Stimulated activated naive CD8-positive, alpha-beta T cell treated with anti-CD3 and anti-CD28 coated beads, Interleukin-15, Interleukin-2, amounts not matched to agents 100 U/mL and 50 U/mL, for 24 hours (primary cell): ENCODE measurements around the gene FIP1L1.

Experiments
- ATAC-seq: fragments of 150-1000 bp; cut with Tn5 transposase; one replicate; pipeline ENCODE4 v1.10.0; 2021
- DNase-seq: peaks from one replicate; pipeline ENCODE4 v3.0.0; 2021

Gene FIP1L1

GRCh38 chr4:53501561-53501960, 124.1 kb downstream of the FIP1L1 start:
- ATAC-seq: no peak
- no peak for DNase-seq

- DNase-seq: no peak
Observed at GRCh38 chr4:53502094-53502493, 124.7 kb downstream of the FIP1L1 start.

GRCh38 chr4:53505947-53506346, 128.5 kb downstream of the FIP1L1 start:
- no peak for ATAC-seq
- DNase-seq: no peak

More at GRCh38 chr4:53502094-53502493, 124.7 kb downstream of the FIP1L1 start:
- no peak for ATAC-seq

GRCh38 chr4:53507058-53507457, 129.6 kb downstream of the FIP1L1 start:
- no peak for DNase-seq
- ATAC-seq: no peak

- no peak for ATAC-seq
- no peak for DNase-seq
Observed at GRCh38 chr4:53507671-53508286, 130.3 kb downstream of the FIP1L1 start.

- DNase-seq: no peak
- no peak for ATAC-seq
Observed at GRCh38 chr4:53508446-53508845, 131.0 kb downstream of the FIP1L1 start.

GRCh38 chr4:53510321-53510720, 132.9 kb downstream of the FIP1L1 start:
- ATAC-seq (no peak), DNase-seq (no peak)
